Duodenal mucosa (tissue), 2 donors: ENCODE measurements around the gene HMGXB4.

Experiments
- H3K27ac ChIP-seq: one replicate; pipeline ENCODE4 v1.7.0; 2013; ENCODE audit warnings: low read depth, low read length
- H3K27me3 ChIP-seq, 2 donors: one replicate each; pipeline ENCODE4 v1.7.0; 2013; ENCODE audit warnings: low read length in 2 of 2, control low read depth in 1 of 2; ENCODE audit not compliant: insufficient read depth in 2 of 2, control insufficient read depth in 1 of 2
- H3K36me3 ChIP-seq, 2 donors: one replicate each; pipeline ENCODE4 v1.7.0; 2013; ENCODE audit warnings: low read length in 2 of 2, control low read depth in 1 of 2; ENCODE audit not compliant: insufficient read depth in 2 of 2, control insufficient read depth in 1 of 2
- H3K4me1 ChIP-seq, 2 donors: one replicate each; pipeline ENCODE4 v1.7.0; 2013; ENCODE audit warnings: low read length in 2 of 2, control low read depth in 1 of 2; ENCODE audit not compliant: insufficient read depth in 2 of 2, control insufficient read depth in 1 of 2
- H3K4me3 ChIP-seq, 2 donors: one replicate each; pipeline ENCODE4 v1.7.0; 2013; ENCODE audit warnings: low read length in 2 of 2, low read depth in 1 of 2
- H3K9ac ChIP-seq, 2 donors: one replicate each; pipeline ENCODE4 v1.7.0; 2013; ENCODE audit warnings: low read length in 2 of 2, low read depth in 1 of 2
- H3K9me3 ChIP-seq, 2 donors: one replicate each; pipeline ENCODE4 v1.7.0; 2013; ENCODE audit warnings: low read length in 2 of 2, control low read depth in 1 of 2; ENCODE audit not compliant: control insufficient read depth in 1 of 2

HMGXB4 gene

GRCh38 chr22:35253946-35254345 is 3.3 kb upstream of the HMGXB4 start:
- Histone ChIP-seq H3K9me3 (no peaks in the 10 kb centered on the region), H3K27me3 (peaks cover 0 to 3% of the 10 kb centered on the region in 2 donors), H3K27ac (no peak overlapping the region), H3K4me3 (no peak overlapping the region), H3K4me1 (peaks cover 13 to 15% of the 10 kb centered on the region in 2 donors), H3K9ac (no peak overlapping the region), H3K36me3 (no peaks in the 10 kb centered on the region)

GRCh38 chr22:35257002-35257320 is 332 bp upstream of the HMGXB4 start:
- H3K4me1 ChIP-seq: peaks cover 13 to 16% of the 10 kb centered on the region in 2 donors
- H3K27me3 ChIP-seq: no peaks in the 10 kb centered on the region
- peak overlapping the region; percentile 90 to 92 for H3K4me3 ChIP-seq
- H3K9me3 ChIP-seq: no peaks in the 10 kb centered on the region
- peak overlapping the region; percentile 45 to 84 for H3K9ac ChIP-seq
- no peak overlapping the region for H3K27ac ChIP-seq
- H3K36me3 ChIP-seq: no peaks in the 10 kb centered on the region

- no peaks in the 10 kb centered on the region for H3K27me3 ChIP-seq
- peak overlapping the region; percentile 90 to 92 for H3K4me3 ChIP-seq
- H3K9me3 ChIP-seq: no peaks in the 10 kb centered on the region
- no peak overlapping the region for H3K27ac ChIP-seq
- H3K36me3 ChIP-seq: peaks cover 7 to 10% of the 10 kb centered on the region in 2 donors
- H3K4me1 ChIP-seq: peaks cover 13 to 16% of the 10 kb centered on the region in 2 donors
- peak overlapping the region; percentile 84 to 89 for H3K9ac ChIP-seq
Measured at GRCh38 chr22:35258191-35258988, 1.1 kb downstream of the HMGXB4 start.

GRCh38 chr22:35264986-35265385 is 7.7 kb downstream of the HMGXB4 start:
- no peak overlapping the region for H3K9ac ChIP-seq
- H3K9me3 ChIP-seq: no peaks in the 10 kb centered on the region
- no peaks in the 10 kb centered on the region for H3K4me1 ChIP-seq
- H3K4me3 ChIP-seq: no peak overlapping the region
- H3K36me3 ChIP-seq: peaks cover 41 to 68% of the 10 kb centered on the region in 2 donors
- no peak overlapping the region for H3K27ac ChIP-seq
- no peaks in the 10 kb centered on the region for H3K27me3 ChIP-seq

- peaks cover 41 to 74% of the 10 kb centered on the region in 2 donors for H3K36me3 ChIP-seq
- H3K27ac ChIP-seq: no peak overlapping the region
- H3K9ac ChIP-seq: no peak overlapping the region
- H3K9me3 ChIP-seq: no peaks in the 10 kb centered on the region
- H3K4me3 ChIP-seq: no peak overlapping the region
- H3K27me3 ChIP-seq: no peaks in the 10 kb centered on the region
- no peaks in the 10 kb centered on the region for H3K4me1 ChIP-seq
Measured at GRCh38 chr22:35266277-35266676, 9.0 kb downstream of the HMGXB4 start.

GRCh38 chr22:35269630-35270029 is 12.3 kb downstream of the HMGXB4 start:
- peaks cover 31 to 55% of the 10 kb centered on the region in 2 donors for H3K36me3 ChIP-seq
- H3K27me3 ChIP-seq: no peaks in the 10 kb centered on the region
- no peak overlapping the region for H3K27ac ChIP-seq
- no peaks in the 10 kb centered on the region for H3K9me3 ChIP-seq
- no peaks in the 10 kb centered on the region for H3K4me1 ChIP-seq
- no peak overlapping the region for H3K4me3 ChIP-seq
- no peak overlapping the region for H3K9ac ChIP-seq

GRCh38 chr22:35274154-35274871 is 17.0 kb downstream of the HMGXB4 start:
- Histone ChIP-seq H3K4me3 (no peak overlapping the region), H3K36me3 (peaks cover 7 to 16% of the 10 kb centered on the region in 2 donors), H3K27me3 (no peaks in the 10 kb centered on the region), H3K4me1 (no peaks in the 10 kb centered on the region), H3K9me3 (no peaks in the 10 kb centered on the region), H3K9ac (no peak overlapping the region), H3K27ac (no peak overlapping the region)

- H3K36me3 ChIP-seq: peaks cover 7 to 11% of the 10 kb centered on the region in 2 donors
- no peak overlapping the region for H3K4me3 ChIP-seq
- H3K4me1 ChIP-seq: no peaks in the 10 kb centered on the region
- no peak overlapping the region for H3K27ac ChIP-seq
- no peak overlapping the region for H3K9ac ChIP-seq
- no peaks in the 10 kb centered on the region for H3K27me3 ChIP-seq
- H3K9me3 ChIP-seq: no peaks in the 10 kb centered on the region
Measured at GRCh38 chr22:35275580-35275979, 18.3 kb downstream of the HMGXB4 start.

- Histone ChIP-seq H3K27ac (no peak overlapping the region), H3K9ac (no peak overlapping the region), H3K27me3 (no peaks in the 10 kb centered on the region), H3K4me3 (no peak overlapping the region), H3K4me1 (no peaks in the 10 kb centered on the region), H3K36me3 (peaks cover 7 to 14% of the 10 kb centered on the region in 2 donors), H3K9me3 (no peaks in the 10 kb centered on the region)
Measured at GRCh38 chr22:35276019-35276418, 18.7 kb downstream of the HMGXB4 start.

- Histone ChIP-seq H3K36me3 (peaks cover 22 to 74% of the 10 kb centered on the region in 2 donors), H3K27me3 (no peaks in the 10 kb centered on the region), H3K9ac (no peak overlapping the region), H3K4me1 (no peaks in the 10 kb centered on the region), H3K4me3 (no peak overlapping the region), H3K9me3 (no peaks in the 10 kb centered on the region), H3K27ac (no peak overlapping the region)
Measured at GRCh38 chr22:35288116-35288515, 30.8 kb downstream of the HMGXB4 start.
